Measurements from ENCODE around the gene FGGY. TPM values are rescaled to one million over a fixed set of nuclear protein-coding genes. Genes with fewer than 3 reads are reported as not detected.
A peak's percentile ranks its signal among the peaks of the same experiment; 100 is the strongest.
"Not testable (repeated sequence)": the region's sequence is repeated elsewhere in the genome, so short reads cannot be mapped to it uniquely, and the experiment has no call there.

FGGY gene
- total RNA-seq, 1 donor, result 10.8 TPM

DNA sequence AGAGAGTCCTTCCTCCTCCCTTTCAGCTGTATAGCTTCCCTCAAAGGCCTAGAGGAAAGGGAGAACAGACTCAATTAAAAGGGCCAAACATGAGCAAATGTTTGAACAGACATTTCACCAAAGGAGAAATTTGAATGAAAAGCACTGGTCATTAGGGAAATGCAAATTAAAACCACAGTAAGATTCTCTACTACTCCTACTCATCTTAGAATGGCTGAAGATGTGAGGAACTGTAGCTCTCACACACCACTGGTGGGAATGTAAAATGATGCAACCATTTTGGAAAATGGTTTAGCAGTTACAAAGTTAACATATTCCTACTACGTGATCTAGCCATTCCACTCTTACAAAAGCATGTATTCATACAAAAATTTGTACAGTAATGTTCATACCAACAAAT, 264.9 kb downstream of the FGGY start:
- no peak for DNase-seq (ENCODE audit: low read depth in 2 of 3, low spot score in 2 of 3)

- no peak for DNase-seq (ENCODE audit: low read depth in 2 of 3, low spot score in 2 of 3)
Observed at GRCh38 chr1:59564192-59564891, 267.4 kb downstream of the FGGY start.

DNA sequence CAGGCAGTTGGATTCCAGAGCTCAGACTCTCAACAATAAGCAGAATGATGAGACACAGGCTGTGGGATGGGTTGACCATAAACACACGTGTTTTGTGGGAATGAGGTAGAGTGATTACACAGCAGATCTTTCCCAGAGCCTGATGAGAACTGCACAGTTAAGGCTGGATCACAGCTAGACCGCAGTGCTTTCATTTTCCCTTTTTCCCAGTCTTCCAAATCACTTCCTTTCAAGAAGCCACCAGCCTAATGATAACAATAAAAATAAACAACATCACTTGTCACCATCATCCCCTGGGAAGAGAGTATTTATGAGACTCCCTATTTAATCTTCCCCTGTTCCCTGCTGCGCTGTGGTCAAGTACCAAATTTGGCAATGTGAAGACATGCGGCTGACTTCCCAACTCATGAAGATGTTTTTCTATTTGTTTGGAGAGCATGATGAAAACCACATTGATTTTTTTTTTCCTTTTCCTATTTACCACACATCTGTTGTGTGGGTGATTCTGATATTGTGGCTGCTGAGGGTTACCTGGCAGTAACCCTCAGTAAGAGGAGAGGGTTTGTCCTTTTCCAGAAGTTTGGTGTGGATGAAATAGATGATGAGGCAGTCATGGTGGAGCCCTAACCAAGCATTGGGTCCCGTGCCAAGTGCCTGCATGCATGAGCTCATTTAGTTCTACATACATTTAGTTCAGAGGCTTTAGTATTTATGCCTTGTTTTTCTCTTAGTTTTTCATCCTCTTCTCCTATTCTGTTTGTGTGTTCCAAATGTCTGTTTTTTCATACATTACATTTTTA, 268.9 kb downstream of the FGGY start:
- DNase-seq (ENCODE audit: low read depth in 2 of 3, low spot score in 2 of 3), result no peak

GRCh38 chr1:59568158-59568935, 271.5 kb downstream of the FGGY start:
- no peak for DNase-seq (ENCODE audit: low read depth in 2 of 3, low spot score in 2 of 3)

GRCh38 chr1:59569198-59569597, 272.3 kb downstream of the FGGY start:
- no peak for DNase-seq (ENCODE audit: low read depth in 2 of 3, low spot score in 2 of 3)

- peak; percentile 4 to 66 (median 24) for DNase-seq (ENCODE audit: low read depth in 2 of 3, low spot score in 2 of 3)
Observed at GRCh38 chr1:59570524-59570923, 273.6 kb downstream of the FGGY start.

DNA sequence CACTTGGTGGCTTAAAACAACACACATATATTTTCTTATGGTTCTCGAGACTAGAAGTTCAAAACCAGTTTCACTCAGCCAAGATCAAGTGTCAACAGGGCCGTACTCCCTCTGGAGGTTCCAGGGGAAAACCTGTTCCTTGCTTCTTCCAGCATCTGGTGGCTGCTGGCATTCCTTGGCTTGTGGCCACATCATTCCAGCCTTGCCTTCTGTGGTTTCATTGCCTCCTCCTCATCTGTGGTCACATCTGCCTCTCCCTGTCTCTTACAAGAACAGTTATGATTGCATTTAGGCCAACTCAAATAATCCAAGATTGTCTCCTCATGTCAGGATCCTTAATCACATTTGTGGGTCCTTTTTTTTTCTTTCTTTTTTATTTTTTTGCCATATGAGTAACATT, 277.2 kb downstream of the FGGY start:
- no peak for DNase-seq (ENCODE audit: low read depth in 2 of 3, low spot score in 2 of 3)

- no peak for DNase-seq (ENCODE audit: low read depth in 2 of 3, low spot score in 2 of 3)
Observed at GRCh38 chr1:59577774-59578173, 280.9 kb downstream of the FGGY start.

DNA sequence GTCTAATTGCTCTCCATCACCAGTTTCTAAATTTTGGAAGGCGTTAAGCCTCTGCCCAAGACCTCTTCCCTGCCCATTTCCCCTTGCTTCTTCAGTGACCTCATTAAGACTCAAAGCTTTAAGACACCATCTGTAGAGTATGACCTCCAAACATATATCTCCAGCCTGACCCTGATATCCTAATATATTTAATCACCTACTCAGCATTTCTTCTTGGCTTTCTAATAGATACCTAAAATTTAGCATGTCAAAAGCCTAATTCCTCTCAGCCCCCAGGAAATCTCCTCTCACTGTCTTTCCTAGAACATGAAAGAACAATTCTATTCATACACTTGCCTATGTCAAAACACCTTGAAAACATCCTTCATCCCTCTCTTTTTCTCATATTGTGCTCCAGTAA, 282.3 kb downstream of the FGGY start:
- no peak for DNase-seq (ENCODE audit: low read depth in 2 of 3, low spot score in 2 of 3)

DNA sequence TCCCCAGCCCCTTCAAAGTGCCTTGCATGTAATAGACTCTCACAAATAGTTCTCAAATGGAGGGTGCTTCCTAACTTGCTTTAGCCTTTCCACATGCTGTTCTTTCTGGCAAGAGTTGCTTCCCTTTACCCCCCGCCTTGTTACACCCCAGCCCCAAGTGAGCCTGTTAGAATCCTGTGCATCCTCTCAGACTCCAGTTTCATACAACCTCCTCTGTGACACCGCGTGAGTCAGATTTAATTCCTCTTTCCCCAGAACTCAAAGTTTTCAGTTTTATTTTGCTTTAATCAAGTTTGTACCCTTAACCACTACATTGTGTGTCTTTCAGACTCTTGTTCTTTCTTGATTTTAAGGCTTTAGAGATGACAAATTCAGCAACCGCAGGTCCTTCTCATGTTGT, 283.4 kb downstream of the FGGY start:
- no peak for DNase-seq (ENCODE audit: low read depth in 2 of 3, low spot score in 2 of 3)

DNA sequence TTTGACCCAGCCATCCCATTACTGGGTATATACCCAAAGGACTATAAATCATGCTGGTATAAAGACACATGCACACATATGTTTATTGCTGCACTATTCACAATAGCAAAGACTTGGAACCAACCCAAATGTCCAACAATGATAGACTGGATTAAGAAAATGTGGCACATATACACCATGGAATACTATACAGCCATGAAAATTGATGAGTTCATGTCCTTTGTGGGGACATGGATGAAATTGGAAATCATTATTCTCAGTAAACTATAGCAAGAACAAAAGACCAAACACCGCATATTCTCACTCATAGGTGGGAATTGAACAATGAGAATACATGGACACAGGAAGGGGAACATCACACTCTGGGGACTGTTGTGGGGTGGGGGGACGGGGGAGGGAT, 295.5 kb downstream of the FGGY start:
- DNase-seq (ENCODE audit: low read depth in 2 of 3, low spot score in 2 of 3), result not testable (repeated sequence)

- no peak for DNase-seq (ENCODE audit: low read depth in 2 of 3, low spot score in 2 of 3)
Observed at GRCh38 chr1:59592924-59593323, 296.0 kb downstream of the FGGY start.

GRCh38 chr1:59593798-59594790, 297.2 kb downstream of the FGGY start:
- DNase-seq (ENCODE audit: low read depth in 2 of 3, low spot score in 2 of 3), result no peak

DNA sequence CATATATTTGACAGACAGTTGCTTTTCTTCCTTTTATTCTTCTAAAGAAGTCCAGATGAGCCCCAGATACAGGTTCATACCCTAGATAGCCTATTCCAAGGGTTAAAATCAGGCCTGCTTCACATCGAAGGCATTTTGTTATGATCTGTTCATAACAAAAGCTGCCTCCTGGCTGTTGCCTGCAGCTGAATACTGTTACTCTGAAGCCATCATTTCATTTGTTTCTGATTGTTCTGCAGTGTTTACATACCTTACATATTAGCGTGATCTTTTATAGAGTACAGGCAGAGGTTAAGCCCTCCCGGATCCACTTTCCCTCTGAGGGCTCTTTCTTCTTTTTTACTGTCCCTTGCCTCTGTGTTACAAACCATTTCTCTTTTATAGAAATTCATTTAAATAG, 298.9 kb downstream of the FGGY start:
- no peak for DNase-seq (ENCODE audit: low read depth in 2 of 3, low spot score in 2 of 3)

DNA sequence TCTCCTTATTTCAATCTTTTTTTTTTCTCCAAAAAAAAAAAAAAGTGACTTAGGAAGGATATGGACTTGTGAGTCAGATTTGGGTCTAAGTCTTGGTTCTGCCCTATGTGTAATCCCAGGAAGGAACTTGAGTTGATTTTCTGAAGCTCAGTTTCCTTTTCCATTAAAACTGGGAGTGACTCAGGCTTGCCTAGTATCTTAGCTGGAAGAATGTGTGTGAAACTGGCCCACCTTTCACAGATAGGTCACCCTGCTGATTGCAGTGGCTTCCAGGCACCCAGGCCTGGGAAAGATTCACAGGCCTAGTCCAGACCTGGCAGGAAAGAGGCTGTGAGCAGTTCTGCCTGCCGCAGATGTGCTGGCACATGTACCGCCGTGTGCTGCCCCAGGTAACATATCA, 299.5 kb downstream of the FGGY start:
- DNase-seq (ENCODE audit: low read depth in 2 of 3, low spot score in 2 of 3), result no peak

- no peak for DNase-seq (ENCODE audit: low read depth in 2 of 3, low spot score in 2 of 3)
Observed at GRCh38 chr1:59596956-59597355, 300.1 kb downstream of the FGGY start.

DNA sequence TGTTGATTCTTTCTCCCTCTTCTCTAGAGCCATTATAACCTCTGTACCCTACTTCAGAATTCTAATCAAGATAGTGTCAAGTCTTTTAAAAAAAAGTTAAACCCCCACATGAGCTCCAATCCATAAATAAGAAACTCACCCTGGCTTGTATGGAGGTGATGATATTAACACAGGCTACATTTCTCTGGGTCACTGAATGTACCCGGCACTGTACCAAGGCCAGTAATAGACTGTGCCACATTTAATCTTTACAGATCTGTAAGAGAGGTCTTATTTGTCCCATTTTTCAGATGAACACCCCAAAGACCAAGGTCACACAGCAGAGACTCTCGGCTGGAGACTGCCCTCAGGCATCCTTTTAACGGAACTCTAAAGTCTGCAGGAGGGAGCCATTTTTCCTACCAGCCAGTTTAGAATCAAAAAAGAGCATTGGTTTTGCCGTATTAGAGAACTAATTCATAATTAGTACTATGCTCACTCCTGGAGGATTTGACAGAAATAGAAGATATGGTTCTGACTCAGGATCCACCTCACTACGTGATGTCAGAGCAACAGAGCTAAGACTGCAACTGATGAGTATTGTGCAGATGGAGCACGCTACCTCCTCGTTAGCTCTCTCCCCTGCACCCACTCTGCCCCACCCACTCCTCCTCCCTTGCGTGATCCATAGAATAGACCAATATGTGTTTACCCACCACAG, 300.7 kb downstream of the FGGY start:
- DNase-seq (ENCODE audit: low read depth in 2 of 3, low spot score in 2 of 3), result no peak

DNA sequence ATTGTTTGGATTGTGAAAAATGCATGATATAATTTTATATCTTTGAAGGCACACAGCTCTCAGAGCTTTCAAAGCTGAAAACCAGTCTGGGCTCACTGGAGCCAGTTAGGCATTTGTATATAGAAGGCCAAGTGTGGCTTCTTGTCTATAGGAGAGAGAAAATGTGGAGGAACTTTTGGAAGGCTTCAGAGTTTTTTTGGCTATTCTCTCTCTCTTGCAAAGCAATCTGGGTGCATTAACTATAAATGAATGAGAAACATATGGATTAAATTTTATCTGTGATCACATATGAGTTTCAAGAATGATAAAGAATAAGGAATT, 301.2 kb downstream of the FGGY start:
- no peak for DNase-seq (ENCODE audit: low read depth in 2 of 3, low spot score in 2 of 3)

GRCh38 chr1:59601041-59601441, 304.1 kb downstream of the FGGY start:
- no peak for DNase-seq (ENCODE audit: low read depth in 2 of 3, low spot score in 2 of 3)

- DNase-seq (ENCODE audit: low read depth in 2 of 3, low spot score in 2 of 3), result no peak
Observed at GRCh38 chr1:59601811-59602210, 304.9 kb downstream of the FGGY start.

All from hematopoietic multipotent progenitor cell (in vitro differentiated cells).